Measurements from ENCODE around the gene HSD3B2.
A peak's percentile ranks its signal among the peaks of the same experiment; 100 is the strongest.

The HSD3B2 gene

DNA sequence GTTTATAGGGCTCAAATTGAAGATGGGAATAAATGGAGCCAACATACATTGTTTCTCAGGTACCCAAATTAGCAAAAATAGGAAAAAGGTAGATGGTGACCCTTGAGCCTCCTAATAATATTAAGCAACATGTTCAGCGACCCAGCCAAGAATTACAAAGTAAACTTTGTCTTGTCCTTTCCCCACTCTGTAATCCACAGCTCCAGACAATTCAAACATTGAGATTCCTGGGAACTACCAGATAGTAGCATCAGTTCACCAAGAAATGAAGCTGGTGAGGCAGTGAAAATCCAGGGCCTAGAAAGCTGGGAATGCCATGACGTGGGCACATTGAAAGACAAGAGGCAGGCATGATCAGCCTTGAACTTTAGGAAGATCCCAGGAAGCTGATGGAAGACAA is 34.6 kb upstream of the HSD3B2 start:
- no peak for TF ChIP-seq CTCF (IDR thresholded peaks at IDR 0.05; ENCODE audit: control insufficient read depth, extremely low read depth, insufficient read depth)
- H3K4me3 ChIP-seq (ENCODE audit: low read depth, low read length) = no peak overlapping the region
- no peak for DNase-seq (ENCODE audit: low read depth)

DNA sequence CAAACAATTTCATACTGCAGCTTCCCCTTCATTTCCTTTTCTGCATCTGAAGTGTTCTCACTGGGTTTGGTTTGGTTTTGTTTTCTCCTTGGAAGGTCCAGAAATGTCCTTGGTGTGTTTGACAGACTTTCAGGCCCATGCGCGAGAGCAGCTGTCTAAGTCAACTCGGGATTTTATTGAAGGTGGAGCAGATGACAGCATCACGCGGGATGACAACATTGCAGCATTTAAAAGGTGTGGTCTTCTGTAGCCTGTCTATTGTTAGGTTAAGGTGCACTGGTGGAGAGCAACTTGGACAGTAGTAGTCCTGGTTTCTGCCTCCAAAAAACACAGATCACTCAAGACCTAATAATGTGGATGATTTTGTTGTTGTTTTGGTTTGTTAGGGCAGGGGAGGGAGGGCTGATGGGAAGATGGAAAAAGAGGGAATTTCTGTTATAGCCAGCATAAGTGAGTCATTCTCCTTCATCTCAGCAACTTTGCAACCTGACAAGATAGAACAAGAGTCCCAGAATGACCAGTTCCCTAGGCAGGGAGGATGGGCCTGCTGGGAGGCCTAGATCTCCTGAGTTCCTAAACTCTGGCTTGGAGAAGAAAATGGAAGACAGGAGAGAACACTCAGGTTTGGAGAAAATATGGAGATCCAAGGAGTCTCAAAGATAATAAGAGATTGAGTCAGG is 33.8 kb upstream of the HSD3B2 start:
- no peak for DNase-seq (ENCODE audit: low read depth)
- no peak for TF ChIP-seq CTCF (IDR thresholded peaks at IDR 0.05; ENCODE audit: control insufficient read depth, extremely low read depth, insufficient read depth)
- no peak overlapping the region for H3K4me3 ChIP-seq (ENCODE audit: low read depth, low read length)

DNA sequence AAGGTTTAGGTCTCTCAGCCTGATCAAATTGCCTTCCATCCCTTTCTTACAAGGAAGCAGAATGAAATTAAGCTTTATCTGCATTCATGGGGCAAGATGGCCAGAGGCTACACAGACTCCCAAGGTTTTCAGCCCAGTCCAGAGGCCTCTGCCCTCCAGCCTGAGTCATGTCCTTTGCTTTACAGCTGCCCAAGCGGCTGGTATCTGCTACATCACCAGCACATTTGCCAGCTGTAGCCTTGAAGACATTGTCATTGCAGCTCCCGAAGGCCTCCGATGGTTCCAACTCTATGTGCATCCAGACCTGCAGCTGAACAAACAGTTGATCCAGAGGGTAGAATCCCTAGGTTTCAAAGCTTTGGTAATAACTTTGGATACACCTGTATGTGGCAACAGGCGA is 30.4 kb upstream of the HSD3B2 start:
- no peak for TF ChIP-seq CTCF (IDR thresholded peaks at IDR 0.05; ENCODE audit: control insufficient read depth, extremely low read depth, insufficient read depth)
- no peak overlapping the region for H3K4me3 ChIP-seq (ENCODE audit: low read depth, low read length)
- no peak for DNase-seq (ENCODE audit: low read depth)

DNA sequence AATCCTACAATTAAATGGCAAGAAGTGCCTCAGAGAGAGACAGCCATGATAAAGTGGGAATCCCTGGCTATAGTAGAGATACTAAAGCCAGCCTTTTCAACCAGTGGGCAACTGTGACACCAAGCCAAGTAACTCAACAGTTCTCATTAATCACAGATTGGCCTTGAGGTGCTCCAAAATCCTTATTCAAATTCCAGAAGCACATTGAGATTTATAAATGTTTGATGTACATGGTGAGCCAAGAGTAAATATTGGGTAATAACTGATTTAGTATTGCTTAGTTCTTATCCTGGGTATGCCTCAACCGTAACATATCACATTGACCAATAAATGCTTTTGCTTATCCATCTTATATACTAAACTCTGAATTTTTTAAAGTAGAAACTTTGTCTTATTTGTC is 29.3 kb upstream of the HSD3B2 start:
- TF ChIP-seq CTCF (IDR thresholded peaks at IDR 0.05; ENCODE audit: control insufficient read depth, extremely low read depth, insufficient read depth) = no peak
- H3K4me3 ChIP-seq (ENCODE audit: low read depth, low read length) = no peak overlapping the region
- no peak for DNase-seq (ENCODE audit: low read depth)

- TF ChIP-seq CTCF (IDR thresholded peaks at IDR 0.05; ENCODE audit: control insufficient read depth, extremely low read depth, insufficient read depth) = no peak
- no peak overlapping the region for H3K4me3 ChIP-seq (ENCODE audit: low read depth, low read length)
- DNase-seq (ENCODE audit: low read depth) = no peak
Measured at GRCh38 chr1:119387858-119388257, 27.1 kb upstream of the HSD3B2 start.

GRCh38 chr1:119388450-119388849 is 26.5 kb upstream of the HSD3B2 start:
- TF ChIP-seq CTCF (IDR thresholded peaks at IDR 0.05; ENCODE audit: control insufficient read depth, extremely low read depth, insufficient read depth) = no peak
- DNase-seq (ENCODE audit: low read depth) = peak; percentile 65
- no peak overlapping the region for H3K4me3 ChIP-seq (ENCODE audit: low read depth, low read length)

GRCh38 chr1:119390526-119390925 is 24.4 kb upstream of the HSD3B2 start:
- TF ChIP-seq CTCF (IDR thresholded peaks at IDR 0.05; ENCODE audit: control insufficient read depth, extremely low read depth, insufficient read depth) = no peak
- no peak overlapping the region for H3K4me3 ChIP-seq (ENCODE audit: low read depth, low read length)

More at GRCh38 chr1:119390526-119390925, 24.4 kb upstream of the HSD3B2 start:
- no peak for DNase-seq (ENCODE audit: low read depth)

Data from LNCaP clone FGC (cell line).